Activated CD4-positive, CD25-positive, alpha-beta regulatory T cell treated with anti-CD3 and anti-CD28 coated beads, Interleukin-2, amount 50 U/mL, for 72 hours (primary cell): Measurements from ENCODE around the gene ANO4.

ENCODE experiments used
- DNase-seq: peaks from one replicate; pipeline ENCODE4 v3.0.0; 2021

Gene ANO4

DNA sequence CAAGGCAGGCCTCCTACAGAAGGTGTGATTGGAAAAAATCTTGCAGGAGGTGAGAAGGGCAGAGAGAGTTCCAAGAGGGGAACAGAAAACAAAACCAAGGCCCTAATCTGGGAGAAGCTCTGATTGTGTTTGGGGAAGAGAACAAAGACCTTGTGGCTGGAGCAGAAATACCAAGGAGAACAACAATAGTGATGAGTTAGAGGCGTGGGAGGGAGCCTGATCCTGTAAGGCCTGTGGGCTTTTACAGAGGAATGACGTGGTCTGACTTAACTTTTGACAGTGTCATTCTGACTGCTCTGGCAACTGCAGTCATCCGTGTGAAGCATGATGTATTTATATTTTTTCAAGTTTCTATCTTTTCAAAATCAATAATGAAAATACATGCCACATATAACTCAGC lies 200.6 kb downstream of the ANO4 start:
- DNase-seq = no peak

DNA sequence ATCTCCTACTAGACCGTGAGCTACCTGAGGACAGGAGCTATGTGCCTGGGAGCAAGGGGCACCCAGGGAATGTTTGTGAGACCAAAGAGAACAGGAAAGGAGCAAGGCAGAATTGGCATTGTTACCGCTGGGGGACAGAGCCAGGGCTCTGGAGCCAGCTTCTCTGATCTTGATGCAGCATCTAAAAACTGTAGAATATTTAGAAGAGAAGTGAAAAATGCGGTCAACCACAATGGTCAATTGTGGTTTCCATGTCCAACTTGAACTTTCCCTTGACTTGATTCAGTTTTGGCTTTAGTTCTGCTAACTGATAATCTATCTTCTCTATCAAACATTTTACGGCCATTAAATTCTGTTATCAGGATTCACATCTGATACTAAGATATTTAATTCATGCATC lies 201.2 kb downstream of the ANO4 start:
- no peak for DNase-seq

GRCh38 chr12:101001669-101002068 lies 207.1 kb downstream of the ANO4 start:
- no peak for DNase-seq

GRCh38 chr12:101002696-101003419 lies 208.3 kb downstream of the ANO4 start:
- no peak for DNase-seq

DNA sequence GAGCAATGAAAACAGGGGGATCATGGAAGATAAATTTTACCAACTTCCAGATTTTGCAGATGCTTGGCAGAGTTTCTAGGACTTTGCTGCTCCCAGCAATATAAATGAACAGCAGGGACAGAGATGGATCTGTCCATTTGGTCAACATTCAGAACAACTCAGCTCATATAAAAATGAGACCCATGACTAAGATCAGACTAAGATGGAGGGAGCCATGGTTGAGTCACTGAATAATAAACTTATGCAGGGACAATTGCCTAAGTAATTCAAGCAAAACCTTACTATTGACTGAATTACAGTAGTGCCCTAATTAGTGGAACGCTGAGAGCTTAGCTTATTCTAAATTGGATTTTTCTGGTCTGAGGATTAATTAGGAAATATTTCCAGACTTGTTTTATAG lies 210.3 kb downstream of the ANO4 start:
- DNase-seq = no peak

- DNase-seq = no peak
These were observed 214.7 kb downstream of the ANO4 start for GRCh38 chr12:101009274-101009673.

DNA sequence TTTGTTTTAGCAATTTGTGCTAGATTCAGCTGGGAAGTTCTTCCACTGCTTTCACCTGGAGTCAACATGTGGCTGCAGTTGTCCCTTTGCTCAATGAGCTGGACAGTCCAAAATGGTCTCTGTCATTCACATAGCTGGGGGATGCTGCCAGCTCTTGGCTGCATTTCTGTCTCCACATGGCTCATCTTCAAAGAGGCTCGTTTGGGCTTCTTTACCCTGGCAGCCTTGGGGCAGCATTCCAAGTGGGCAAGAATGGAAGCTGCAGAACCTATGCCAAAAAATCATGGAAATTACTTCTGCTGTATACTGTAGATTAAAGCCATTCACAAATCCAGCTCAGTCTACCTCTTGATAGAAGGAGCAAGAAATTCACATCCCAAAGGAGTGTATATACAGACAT lies 216.3 kb downstream of the ANO4 start:
- DNase-seq = no peak

GRCh38 chr12:101013993-101014392 lies 219.4 kb downstream of the ANO4 start:
- no peak for DNase-seq

DNA sequence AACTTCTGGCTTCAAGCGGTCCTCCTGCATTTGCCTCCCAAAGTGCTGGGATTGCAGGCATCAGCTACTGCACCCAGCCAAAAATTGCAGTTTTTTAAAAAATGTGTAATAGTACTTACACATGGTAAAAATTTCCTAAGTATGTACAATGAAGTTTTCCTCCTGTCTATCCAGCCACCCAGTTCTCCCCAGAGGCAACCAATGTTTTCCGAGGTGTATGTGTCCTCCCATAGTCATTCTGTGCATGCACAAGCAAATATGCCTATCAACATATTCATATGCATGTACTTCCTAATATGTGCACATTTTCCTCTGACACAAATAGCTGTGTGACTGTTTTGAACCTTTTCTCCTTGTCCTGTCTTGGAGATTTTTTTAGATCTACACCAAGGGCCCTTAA lies 220.5 kb downstream of the ANO4 start:
- no peak for DNase-seq

- DNase-seq = no peak
These were observed 224.0 kb downstream of the ANO4 start for GRCh38 chr12:101018540-101018939.

- no peak for DNase-seq
These were observed 224.6 kb downstream of the ANO4 start for GRCh38 chr12:101019201-101019600.

DNA sequence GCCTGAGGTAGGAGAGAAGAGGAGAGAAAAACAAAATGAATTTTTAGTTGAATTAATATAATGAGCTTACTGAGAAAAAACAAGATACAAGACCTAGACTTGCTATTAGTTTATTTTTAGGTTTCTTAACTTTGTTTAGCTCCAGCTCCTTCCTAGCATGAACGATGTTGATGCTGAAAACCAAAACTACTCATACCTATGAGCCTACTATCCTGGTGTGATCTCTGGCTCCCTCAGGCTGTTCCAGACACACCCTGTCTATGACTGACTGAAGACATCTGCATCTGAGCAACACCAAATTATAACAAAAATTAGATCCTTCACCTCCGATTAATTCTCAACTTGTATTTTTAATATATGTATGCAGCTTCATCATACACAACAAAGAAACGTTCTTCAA lies 225.1 kb downstream of the ANO4 start:
- DNase-seq = no peak

DNA sequence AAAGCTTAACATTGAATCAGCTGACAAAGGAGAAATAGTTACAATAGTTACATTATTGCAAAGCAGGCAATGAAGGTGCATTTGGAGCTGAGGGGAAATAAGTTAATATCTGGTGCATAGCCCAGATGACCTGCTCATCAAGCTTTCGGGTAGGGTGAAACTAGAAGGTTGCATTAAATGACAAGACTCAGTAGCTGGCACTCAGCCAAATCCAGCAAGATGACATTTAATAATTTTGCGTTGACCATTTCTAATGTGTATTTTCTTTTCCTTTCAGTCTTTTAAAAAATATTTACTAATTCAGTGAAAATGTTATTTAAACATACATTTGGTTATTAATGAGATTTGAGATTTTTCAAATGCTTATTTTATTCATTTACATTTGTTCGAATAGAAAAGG lies 226.9 kb downstream of the ANO4 start:
- DNase-seq = no peak

- no peak for DNase-seq
These were observed 227.4 kb downstream of the ANO4 start for GRCh38 chr12:101021911-101022388.

GRCh38 chr12:101027200-101027599 lies 232.6 kb downstream of the ANO4 start:
- no peak for DNase-seq

GRCh38 chr12:101027816-101028215 lies 233.2 kb downstream of the ANO4 start:
- DNase-seq = no peak

- no peak for DNase-seq
These were observed 243.8 kb downstream of the ANO4 start for GRCh38 chr12:101038289-101038871.

- DNase-seq = no peak
These were observed 245.4 kb downstream of the ANO4 start for GRCh38 chr12:101039848-101040531.

DNA sequence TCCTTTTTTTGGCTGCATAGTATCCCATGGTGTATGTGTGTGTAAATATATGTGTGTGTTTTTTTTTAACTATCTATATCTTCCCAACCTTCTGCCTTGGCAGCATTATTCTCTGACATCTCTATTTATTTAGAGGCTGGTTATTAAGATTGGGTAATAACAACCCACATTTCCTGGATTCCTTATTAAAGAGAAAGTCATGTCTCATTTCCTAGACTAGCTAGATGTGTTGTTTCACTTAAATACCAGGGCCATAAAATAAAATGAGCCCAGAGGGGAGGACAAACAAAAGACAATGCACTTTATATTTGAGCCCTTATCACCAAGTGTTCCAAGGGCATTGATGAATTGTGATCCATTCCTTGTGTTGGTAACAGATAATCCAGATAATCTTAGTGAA lies 246.4 kb downstream of the ANO4 start:
- no peak for DNase-seq

- no peak for DNase-seq
These were observed 247.6 kb downstream of the ANO4 start for GRCh38 chr12:101042211-101042610.

- no peak for DNase-seq
These were observed 250.0 kb downstream of the ANO4 start for GRCh38 chr12:101044512-101045059.

- no peak for DNase-seq
These were observed 251.2 kb downstream of the ANO4 start for GRCh38 chr12:101045486-101046464.

DNA sequence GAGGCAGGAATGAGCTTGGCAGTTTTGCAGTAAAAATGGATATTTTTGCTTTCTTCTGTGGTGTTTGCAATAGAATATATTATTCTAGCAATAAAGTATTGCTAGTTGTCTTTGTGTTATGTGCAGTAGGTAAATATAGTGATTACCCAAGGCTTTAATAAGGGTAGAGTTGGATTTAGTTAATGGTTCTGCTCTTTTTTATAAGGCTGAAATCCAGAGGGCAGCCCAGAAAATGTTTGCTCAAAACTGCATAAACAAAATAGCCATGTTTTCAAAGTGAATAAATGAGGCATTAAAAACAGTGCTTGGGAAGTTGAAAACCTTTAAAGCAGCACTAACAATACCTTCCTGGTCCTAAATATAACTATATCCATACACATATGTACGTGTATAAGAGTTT lies 253.1 kb downstream of the ANO4 start:
- DNase-seq = no peak
